GM06990 (cell line): ENCODE measurements around the gene CACNA1F.

Experiments
- DNase-seq: peaks from one replicate; pipeline ENCODE4 v3.0.0-alpha.2; 2011; ENCODE audit not compliant: insufficient read length; ENCODE audit errors: extremely low read depth
- H3K27me3 ChIP-seq: replicated peaks from 2 replicates; pipeline ENCODE4 v1.6.0; 2011; ENCODE audit warnings: low read length; ENCODE audit not compliant: control insufficient read depth, insufficient read depth
- H3K36me3 ChIP-seq: 2 replicates; pipeline ENCODE4 v1.5.1; 2011; ENCODE audit warnings: low read length; ENCODE audit not compliant: control insufficient read depth, insufficient read depth
- H3K4me3 ChIP-seq: replicated peaks from 2 replicates; pipeline ENCODE4 v1.5.1; 2011; ENCODE audit warnings: low read depth, mild to moderate bottlenecking, control low read depth, low read length
- CTCF ChIP-seq: IDR thresholded peaks from 2 replicates; pipeline ENCODE4 v1.5.1; 2011; ENCODE audit warnings: low read length, control low read depth, mild to moderate bottlenecking, inconsistent platforms; ENCODE audit not compliant: insufficient read depth, poor library complexity, severe bottlenecking

The CACNA1F gene

DNA sequence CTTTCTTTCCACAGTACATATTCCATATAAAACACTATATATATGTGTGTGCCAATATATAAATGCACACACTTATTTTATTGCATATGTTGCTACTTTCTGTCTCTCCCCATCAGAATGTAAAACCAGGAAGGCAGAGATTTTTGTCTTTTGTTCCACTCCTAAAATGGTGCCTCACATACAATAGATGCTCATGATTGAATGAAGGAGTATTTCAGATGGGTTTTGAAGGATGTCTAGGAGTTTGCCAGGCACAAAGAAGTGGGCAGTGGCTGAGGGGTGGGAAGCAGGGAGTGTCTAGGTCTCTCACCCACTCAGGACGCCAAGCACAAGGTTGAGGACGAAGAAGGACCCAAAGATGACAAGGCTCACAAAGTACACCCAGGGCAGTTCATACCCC is 5.4 kb downstream of the CACNA1F start:
- no peaks in the 10 kb centered on the region for H3K36me3 ChIP-seq
- TF ChIP-seq CTCF: no peak
- no peak overlapping the region for H3K4me3 ChIP-seq
- DNase-seq: no peak
- no peaks in the 10 kb centered on the region for H3K27me3 ChIP-seq

DNA sequence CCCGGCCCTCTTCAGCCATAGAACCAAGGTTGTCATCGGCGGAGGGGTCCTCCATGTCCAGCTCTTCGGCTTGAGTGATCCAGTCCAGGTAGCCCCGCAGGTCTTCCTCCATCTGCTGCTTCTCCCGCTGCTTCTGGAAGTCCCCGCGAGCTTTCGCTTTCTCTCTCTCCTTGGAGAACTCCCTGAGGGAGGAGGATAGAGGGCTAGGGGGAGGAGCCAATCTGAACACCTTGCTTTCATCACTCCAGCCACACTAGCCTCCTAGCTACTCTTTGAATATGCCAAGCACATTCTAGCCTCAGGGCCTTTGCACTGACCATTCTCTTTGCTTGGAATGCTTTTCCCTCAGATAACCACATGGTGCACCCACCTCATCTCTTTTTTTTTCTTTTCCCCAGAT is 6.2 kb downstream of the CACNA1F start:
- TF ChIP-seq CTCF: no peak
- no peak overlapping the region for H3K4me3 ChIP-seq
- no peaks in the 10 kb centered on the region for H3K36me3 ChIP-seq
- DNase-seq: no peak
- no peaks in the 10 kb centered on the region for H3K27me3 ChIP-seq

DNA sequence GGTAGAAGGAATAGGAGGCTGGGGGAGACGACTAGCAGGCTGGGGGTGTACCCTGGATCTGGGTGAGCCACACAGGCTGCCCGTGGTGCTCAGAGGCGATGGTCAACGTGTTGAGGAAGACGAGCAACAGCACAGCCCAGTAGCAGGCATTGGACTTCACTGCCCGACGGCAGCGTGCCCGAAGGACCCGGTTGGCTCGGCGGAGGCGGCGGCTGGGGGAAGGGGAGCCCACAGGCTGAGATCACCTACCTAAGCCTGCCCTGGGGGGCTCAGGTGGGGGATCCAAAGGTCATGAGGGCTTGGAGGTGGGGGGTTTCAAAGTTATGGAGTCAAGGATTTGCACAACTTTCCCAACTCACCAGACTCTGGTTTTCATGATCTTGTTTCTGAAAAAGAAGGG is 7.3 kb downstream of the CACNA1F start:
- Histone ChIP-seq H3K36me3 (no peaks in the 10 kb centered on the region), H3K4me3 (no peak overlapping the region), H3K27me3 (no peaks in the 10 kb centered on the region)
- DNase-seq: no peak
- no peak for TF ChIP-seq CTCF

DNA sequence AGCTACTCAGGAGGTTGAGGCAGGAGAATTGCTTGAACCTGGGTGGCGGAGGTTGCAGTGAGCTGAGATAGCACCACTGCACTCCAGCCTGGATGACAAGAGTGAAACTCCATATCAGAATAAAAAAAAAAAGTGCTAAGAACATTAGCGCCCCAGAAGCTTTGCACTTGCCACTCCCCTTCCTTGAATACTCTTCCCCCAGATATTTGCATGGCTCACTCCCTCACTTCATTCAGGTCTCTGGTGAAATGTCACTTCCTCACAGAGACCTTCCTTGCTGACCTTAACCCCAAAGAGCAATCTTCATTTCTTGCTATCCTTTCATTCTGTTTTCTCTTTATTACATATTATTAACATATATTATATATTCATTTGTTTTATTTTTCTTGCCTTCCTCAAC is 11.3 kb downstream of the CACNA1F start:
- TF ChIP-seq CTCF: no peak
- no peaks in the 10 kb centered on the region for H3K36me3 ChIP-seq
- no peaks in the 10 kb centered on the region for H3K27me3 ChIP-seq
- no peak for DNase-seq
- no peak overlapping the region for H3K4me3 ChIP-seq

GRCh38 chrX:49220100-49220499 is 13.0 kb downstream of the CACNA1F start:
- DNase-seq: no peak
- TF ChIP-seq CTCF: no peak
- no peaks in the 10 kb centered on the region for H3K36me3 ChIP-seq
- no peak overlapping the region for H3K4me3 ChIP-seq
- H3K27me3 ChIP-seq: no peaks in the 10 kb centered on the region

DNA sequence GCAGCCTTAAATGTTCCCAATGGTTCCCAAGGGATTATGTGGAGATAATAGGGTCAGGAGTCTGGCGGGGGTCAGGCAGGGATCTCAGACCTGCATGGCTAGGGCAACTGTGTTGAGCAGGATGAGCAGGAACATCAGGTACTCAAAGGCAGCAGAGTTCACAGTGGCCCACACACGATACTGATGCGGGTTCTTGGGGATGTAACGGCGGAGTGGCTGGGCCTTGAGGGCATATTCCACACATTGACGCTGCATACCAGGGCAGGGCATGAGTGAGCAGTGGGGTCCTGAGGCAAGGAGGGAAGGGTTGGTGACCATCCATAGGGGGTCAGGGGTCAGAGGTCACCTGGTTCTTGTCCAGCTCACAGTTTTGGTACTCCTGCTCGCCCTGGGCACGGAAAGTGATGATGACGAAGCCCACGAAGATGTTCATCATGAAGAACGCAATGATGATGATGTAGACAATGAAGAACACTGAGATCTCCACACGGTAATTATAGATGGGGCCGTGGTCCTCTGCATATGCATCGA is 18.1 kb downstream of the CACNA1F start:
- no peaks in the 10 kb centered on the region for H3K27me3 ChIP-seq
- no peak for TF ChIP-seq CTCF
- H3K4me3 ChIP-seq: no peak overlapping the region
- no peak for DNase-seq
- no peaks in the 10 kb centered on the region for H3K36me3 ChIP-seq
